OCI-LY1 (cell line): ENCODE results near the gene GDPD2.

Source experiments
- H2AFZ ChIP-seq: fragments of 200-600 bp; sonication (generic), shearing (Covaris generic); 2 replicates; pipeline ENCODE4 v1.6.0; 2014; ENCODE audit warnings: antibody characterized with exemption, mild to moderate bottlenecking, low read length
- H3F3A ChIP-seq: fragments of 200-600 bp; sonication (generic), shearing (Covaris generic); 2 replicates; pipeline ENCODE4 v1.6.0; 2014; ENCODE audit warnings: mild to moderate bottlenecking, antibody characterized with exemption, low read length, moderate library complexity; ENCODE audit not compliant: insufficient read depth
- H3K27ac ChIP-seq: fragments of 200-600 bp; sonication (generic); 2 replicates; pipeline ENCODE4 v1.5.1; 2014; ENCODE audit warnings: low read length, mixed run types, mild to moderate bottlenecking, low read depth; ENCODE audit not compliant: poor library complexity, severe bottlenecking
- H3K27me3 ChIP-seq: fragments of 200-600 bp; sonication (generic); 2 replicates; pipeline ENCODE4 v1.6.0; 2014; ENCODE audit warnings: antibody characterized with exemption, mild to moderate bottlenecking, low read length, moderate library complexity; ENCODE audit not compliant: insufficient read depth
- H3K36me3 ChIP-seq: fragments of 200-600 bp; sonication (generic); 2 replicates; pipeline ENCODE4 v1.6.1; 2014; ENCODE audit warnings: mild to moderate bottlenecking, antibody characterized with exemption, low read length, moderate library complexity, mixed read lengths; ENCODE audit not compliant: insufficient read depth
- H3K4me1 ChIP-seq: fragments of 200-600 bp; sonication (generic); 2 replicates; pipeline ENCODE4 v1.5.1; 2014; ENCODE audit warnings: mild to moderate bottlenecking, low read length, moderate library complexity; ENCODE audit not compliant: insufficient read depth, severe bottlenecking
- H3K4me2 ChIP-seq: fragments of 200-600 bp; sonication (generic), shearing (Covaris generic); 2 replicates; pipeline ENCODE4 v1.6.1; 2014; ENCODE audit warnings: low read length
- H3K4me3 ChIP-seq: fragments of 200-600 bp; sonication (generic); 2 replicates; pipeline ENCODE4 v1.5.1; 2014; ENCODE audit warnings: low read length, low read depth, mild to moderate bottlenecking, mixed read lengths; ENCODE audit not compliant: poor library complexity, severe bottlenecking
- H3K79me2 ChIP-seq: fragments of 200-600 bp; shearing (Covaris generic); 2 replicates; pipeline ENCODE4 v1.6.1; 2016; ENCODE audit warnings: mixed run types, low read length, mixed read lengths; ENCODE audit not compliant: insufficient read depth
- H3K9ac ChIP-seq: fragments of 200-600 bp; sonication (generic), shearing (Covaris generic); 2 replicates; pipeline ENCODE4 v1.6.1; 2014; ENCODE audit warnings: mild to moderate bottlenecking, low read length, mixed read lengths
- H3K9me2 ChIP-seq: fragments of 200-600 bp; sonication (generic), shearing (Covaris generic); 2 replicates; pipeline ENCODE4 v1.6.1; 2014; ENCODE audit warnings: low read depth, mild to moderate bottlenecking, low read length, mixed read lengths
- H3K9me3 ChIP-seq: fragments of 200-600 bp; shearing (Covaris generic); 2 replicates; pipeline ENCODE4 v1.6.1; 2014; ENCODE audit warnings: low read length, mixed read lengths
- H4K20me1 ChIP-seq: fragments of 200-600 bp; sonication (generic), shearing (Covaris generic); 2 replicates; pipeline ENCODE4 v1.6.0; 2016; ENCODE audit warnings: mild to moderate bottlenecking, low read length; ENCODE audit not compliant: insufficient read depth
- EZH2 ChIP-seq: fragments of 200-600 bp; sonication (generic), shearing (Covaris generic); IDR thresholded peaks from 2 replicates; pipeline ENCODE4 v1.8.0; 2017; ENCODE audit warnings: borderline replicate concordance, mixed run types, mild to moderate bottlenecking, antibody characterized with exemption, low read length, moderate library complexity, mixed read lengths
- TF ChIP-seq, protein P1 (sequence below): fragments of 200-600 bp; sonication (generic), shearing (Covaris generic); IDR thresholded peaks from 2 replicates; pipeline ENCODE4 v1.5.1; 2017; ENCODE audit warnings: mild to moderate bottlenecking, antibody characterized with exemption, low read length, moderate library complexity, mixed read lengths

The GDPD2 gene

GRCh38 chrX:70437011-70437410, 13.9 kb downstream of the GDPD2 start:
- TF ChIP-seq, protein P1, sequence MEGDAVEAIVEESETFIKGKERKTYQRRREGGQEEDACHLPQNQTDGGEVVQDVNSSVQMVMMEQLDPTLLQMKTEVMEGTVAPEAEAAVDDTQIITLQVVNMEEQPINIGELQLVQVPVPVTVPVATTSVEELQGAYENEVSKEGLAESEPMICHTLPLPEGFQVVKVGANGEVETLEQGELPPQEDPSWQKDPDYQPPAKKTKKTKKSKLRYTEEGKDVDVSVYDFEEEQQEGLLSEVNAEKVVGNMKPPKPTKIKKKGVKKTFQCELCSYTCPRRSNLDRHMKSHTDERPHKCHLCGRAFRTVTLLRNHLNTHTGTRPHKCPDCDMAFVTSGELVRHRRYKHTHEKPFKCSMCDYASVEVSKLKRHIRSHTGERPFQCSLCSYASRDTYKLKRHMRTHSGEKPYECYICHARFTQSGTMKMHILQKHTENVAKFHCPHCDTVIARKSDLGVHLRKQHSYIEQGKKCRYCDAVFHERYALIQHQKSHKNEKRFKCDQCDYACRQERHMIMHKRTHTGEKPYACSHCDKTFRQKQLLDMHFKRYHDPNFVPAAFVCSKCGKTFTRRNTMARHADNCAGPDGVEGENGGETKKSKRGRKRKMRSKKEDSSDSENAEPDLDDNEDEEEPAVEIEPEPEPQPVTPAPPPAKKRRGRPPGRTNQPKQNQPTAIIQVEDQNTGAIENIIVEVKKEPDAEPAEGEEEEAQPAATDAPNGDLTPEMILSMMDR = no peak
- TF ChIP-seq EZH2 = no peak
- H3F3A ChIP-seq = no peaks in the 10 kb centered on the region
- H3K4me3 ChIP-seq = no peak overlapping the region
- H2AFZ ChIP-seq = no peak overlapping the region
- peaks cover 11% of the 10 kb centered on the region for H3K4me1 ChIP-seq
- no peaks in the 10 kb centered on the region for H3K9me3 ChIP-seq
- H4K20me1 ChIP-seq = no peaks in the 10 kb centered on the region
- H3K27me3 ChIP-seq = no peaks in the 10 kb centered on the region
- no peaks in the 10 kb centered on the region for H3K79me2 ChIP-seq
- H3K36me3 ChIP-seq = no peaks in the 10 kb centered on the region
- no peaks in the 10 kb centered on the region for H3K9me2 ChIP-seq
- H3K4me2 ChIP-seq = no peak overlapping the region
- no peak overlapping the region for H3K9ac ChIP-seq
- no peak overlapping the region for H3K27ac ChIP-seq

DNA sequence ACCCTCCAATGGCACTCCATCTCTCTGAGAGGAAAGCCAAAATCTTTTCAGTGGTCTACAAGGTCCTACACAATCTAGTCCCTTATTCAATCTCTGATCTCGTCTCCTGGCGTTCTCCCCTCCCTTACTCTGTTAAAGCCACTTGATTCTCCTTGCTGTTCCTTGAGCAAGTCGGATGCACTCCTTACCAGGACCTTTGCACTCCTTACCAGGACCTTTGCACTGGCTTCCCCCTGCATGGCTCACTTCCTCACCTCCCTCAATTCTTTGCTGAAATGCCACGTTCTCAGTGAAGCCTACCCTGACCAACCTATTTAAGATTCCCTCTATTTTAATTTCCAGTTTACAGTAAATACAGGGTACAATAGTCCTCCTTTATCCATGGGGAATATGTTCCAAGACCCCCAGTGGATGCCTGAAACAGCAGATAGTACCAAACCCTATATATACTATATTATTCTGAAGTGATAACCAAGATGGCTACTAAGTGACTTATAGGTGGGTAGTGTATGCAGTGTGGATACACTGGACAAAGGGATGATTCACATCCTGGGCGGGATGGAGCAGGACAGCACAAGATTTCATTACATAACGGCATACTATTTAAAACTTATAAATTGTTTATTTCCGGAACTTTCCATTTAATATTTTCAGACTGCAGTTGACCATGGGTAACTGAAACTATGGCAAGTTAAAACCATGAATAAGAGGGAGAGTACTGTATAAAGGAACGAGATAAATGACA, 15.0 kb downstream of the GDPD2 start:
- Histone ChIP-seq H3K9me3 (no peaks in the 10 kb centered on the region), H3K4me1 (peaks cover 9% of the 10 kb centered on the region), H3F3A (no peaks in the 10 kb centered on the region), H3K4me2 (no peak overlapping the region), H3K27me3 (no peaks in the 10 kb centered on the region), H3K79me2 (no peaks in the 10 kb centered on the region), H3K9ac (no peak overlapping the region), H3K9me2 (no peaks in the 10 kb centered on the region), H4K20me1 (no peaks in the 10 kb centered on the region), H3K27ac (no peak overlapping the region), H3K4me3 (no peak overlapping the region), H3K36me3 (no peaks in the 10 kb centered on the region), H2AFZ (no peak overlapping the region)
- no peak for TF ChIP-seq EZH2
- TF ChIP-seq, protein P1 = no peak

DNA sequence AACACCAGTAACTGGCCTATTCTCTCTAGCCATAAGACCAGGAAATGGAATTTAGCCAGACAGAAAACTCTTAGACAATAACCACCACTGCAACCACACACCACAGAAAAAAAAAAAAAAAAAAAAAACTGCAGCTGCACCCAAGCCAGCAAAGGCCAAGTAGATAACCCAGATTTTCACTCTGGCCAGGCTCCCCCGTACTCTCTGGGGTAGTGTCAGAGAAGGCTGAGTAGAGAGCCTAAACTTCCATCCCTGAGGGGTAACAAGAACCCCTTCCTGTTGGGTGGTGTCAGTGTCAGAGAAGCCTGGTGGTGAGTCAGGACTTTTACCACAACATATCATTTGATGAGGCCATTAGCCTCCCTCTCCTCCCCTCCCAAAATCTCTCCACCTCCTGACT, 15.9 kb downstream of the GDPD2 start:
- H3K27ac ChIP-seq = no peak overlapping the region
- H2AFZ ChIP-seq = no peak overlapping the region
- no peaks in the 10 kb centered on the region for H3K79me2 ChIP-seq
- no peak overlapping the region for H3K4me2 ChIP-seq
- no peaks in the 10 kb centered on the region for H3K27me3 ChIP-seq
- H3K36me3 ChIP-seq = no peaks in the 10 kb centered on the region
- no peaks in the 10 kb centered on the region for H3K9me3 ChIP-seq
- no peaks in the 10 kb centered on the region for H3F3A ChIP-seq
- H3K4me1 ChIP-seq = peaks cover 2% of the 10 kb centered on the region
- H3K4me3 ChIP-seq = no peak overlapping the region
- no peak overlapping the region for H3K9ac ChIP-seq
- TF ChIP-seq, protein P1 = no peak
- no peak for TF ChIP-seq EZH2
- H3K9me2 ChIP-seq = no peaks in the 10 kb centered on the region
- H4K20me1 ChIP-seq = no peaks in the 10 kb centered on the region
